HEK293T (cell line): ENCODE data around the gene UCN2.

ENCODE experiments used
- ARNT ChIP-seq: fragments of 450-650 bp; IDR thresholded peaks from 2 replicates; pipeline ENCODE4 v1.6.1; 2017; ENCODE audit warnings: mild to moderate bottlenecking
- FOXK2 ChIP-seq: fragments of 450-650 bp; IDR thresholded peaks from 2 replicates; pipeline ENCODE4 v1.6.1; 2016; ENCODE audit warnings: mild to moderate bottlenecking
- FOXM1 ChIP-seq: fragments of 450-650 bp; IDR thresholded peaks from 2 replicates; pipeline ENCODE4 v1.6.1; 2017; ENCODE audit warnings: mild to moderate bottlenecking, borderline replicate concordance
- HDGF ChIP-seq: fragments of 450-650 bp; IDR thresholded peaks from 2 replicates; pipeline ENCODE4 v1.6.1; 2017; ENCODE audit warnings: antibody characterized with exemption, borderline replicate concordance
- L3MBTL2 ChIP-seq: fragments of 450-650 bp; conservative IDR thresholded peaks from 2 replicates; pipeline ENCODE4 v1.6.1; 2016; ENCODE audit warnings: mild to moderate bottlenecking
- LEF1 ChIP-seq: fragments of 450-650 bp; IDR thresholded peaks from 2 replicates; pipeline ENCODE4 v1.6.1; 2017; ENCODE audit warnings: mild to moderate bottlenecking, borderline replicate concordance
- NFRKB ChIP-seq: fragments of 450-650 bp; IDR thresholded peaks from 2 replicates; pipeline ENCODE4 v1.6.1; 2016; ENCODE audit warnings: mild to moderate bottlenecking, moderate library complexity
- PKNOX1 ChIP-seq: fragments of 450-650 bp; IDR thresholded peaks from 2 replicates; pipeline ENCODE4 v1.6.1; 2016
- SP1 ChIP-seq: fragments of 450-650 bp; IDR thresholded peaks from 2 replicates; pipeline ENCODE4 v1.6.1; 2017
- SUZ12 ChIP-seq: fragments of 450-650 bp; IDR thresholded peaks from 2 replicates; pipeline ENCODE4 v1.6.1; 2016; ENCODE audit warnings: mild to moderate bottlenecking
- TARDBP ChIP-seq: fragments of 450-650 bp; IDR thresholded peaks from 2 replicates; pipeline ENCODE4 v1.6.1; 2016
- ZNF384 ChIP-seq: fragments of 450-650 bp; IDR thresholded peaks from 2 replicates; pipeline ENCODE4 v1.6.1; 2016

GRCh38 chr3:48535578-48535977 lies 28.0 kb downstream of the UCN2 start:
- TF ChIP-seq PKNOX1 (no peak), SUZ12 (no peak), HDGF (no peak), ARNT (no peak), TARDBP (no peak), ZNF384 (no peak), L3MBTL2 (no peak), FOXM1 (no peak), SP1 (no peak), LEF1 (no peak), FOXK2 (no peak), NFRKB (no peak)
